ENCODE results near the gene CASK.

CASK gene

GRCh38 chrX:41529221-41529620 is 394.1 kb downstream of the CASK start:
- H3K4me1 Mint-ChIP-seq, result peaks cover 26% of the 10 kb centered on the region
- H3K36me3 Mint-ChIP-seq (ENCODE audit: low read depth), result peaks cover 16% of the 10 kb centered on the region
- no peak overlapping the region for H3K4me3 Mint-ChIP-seq
- H3K27me3 Mint-ChIP-seq (ENCODE audit: low read depth, poor library complexity), result no peaks in the 10 kb centered on the region
- TF ChIP-seq, protein P1, sequence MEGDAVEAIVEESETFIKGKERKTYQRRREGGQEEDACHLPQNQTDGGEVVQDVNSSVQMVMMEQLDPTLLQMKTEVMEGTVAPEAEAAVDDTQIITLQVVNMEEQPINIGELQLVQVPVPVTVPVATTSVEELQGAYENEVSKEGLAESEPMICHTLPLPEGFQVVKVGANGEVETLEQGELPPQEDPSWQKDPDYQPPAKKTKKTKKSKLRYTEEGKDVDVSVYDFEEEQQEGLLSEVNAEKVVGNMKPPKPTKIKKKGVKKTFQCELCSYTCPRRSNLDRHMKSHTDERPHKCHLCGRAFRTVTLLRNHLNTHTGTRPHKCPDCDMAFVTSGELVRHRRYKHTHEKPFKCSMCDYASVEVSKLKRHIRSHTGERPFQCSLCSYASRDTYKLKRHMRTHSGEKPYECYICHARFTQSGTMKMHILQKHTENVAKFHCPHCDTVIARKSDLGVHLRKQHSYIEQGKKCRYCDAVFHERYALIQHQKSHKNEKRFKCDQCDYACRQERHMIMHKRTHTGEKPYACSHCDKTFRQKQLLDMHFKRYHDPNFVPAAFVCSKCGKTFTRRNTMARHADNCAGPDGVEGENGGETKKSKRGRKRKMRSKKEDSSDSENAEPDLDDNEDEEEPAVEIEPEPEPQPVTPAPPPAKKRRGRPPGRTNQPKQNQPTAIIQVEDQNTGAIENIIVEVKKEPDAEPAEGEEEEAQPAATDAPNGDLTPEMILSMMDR (IDR thresholded peaks at IDR 0.05), result no peak
- no peak for DNase-seq
- no peaks in the 10 kb centered on the region for H3K9me3 Mint-ChIP-seq
- H3K27ac Mint-ChIP-seq, result no peak overlapping the region

DNA sequence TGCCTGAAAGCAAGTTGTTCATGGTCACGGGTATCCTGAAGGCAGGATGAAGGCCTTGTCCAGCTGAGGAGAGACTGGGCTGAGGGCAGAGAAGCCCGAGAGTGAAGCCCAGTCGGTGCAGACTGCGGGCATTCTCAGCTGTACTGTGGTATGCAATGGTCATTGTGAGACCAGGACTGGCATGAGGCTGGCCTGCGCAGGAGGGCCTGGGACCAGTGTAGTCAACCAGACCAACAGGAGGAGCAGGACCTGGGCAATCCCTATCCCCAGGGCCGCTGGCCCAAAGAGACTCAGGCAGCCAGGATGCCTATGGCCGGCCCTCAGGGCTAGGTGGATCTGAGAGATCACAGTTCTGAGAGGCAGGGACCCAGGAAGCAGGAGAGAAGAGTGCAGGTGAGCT is 394.6 kb downstream of the CASK start:
- no peak for DNase-seq
- no peak overlapping the region for H3K4me3 Mint-ChIP-seq
- TF ChIP-seq, protein P1 (IDR thresholded peaks at IDR 0.05), result no peak
- no peak overlapping the region for H3K27ac Mint-ChIP-seq
- peaks cover 26% of the 10 kb centered on the region for H3K4me1 Mint-ChIP-seq
- H3K36me3 Mint-ChIP-seq (ENCODE audit: low read depth), result peaks cover 16% of the 10 kb centered on the region
- no peaks in the 10 kb centered on the region for H3K9me3 Mint-ChIP-seq
- no peaks in the 10 kb centered on the region for H3K27me3 Mint-ChIP-seq (ENCODE audit: low read depth, poor library complexity)

DNA sequence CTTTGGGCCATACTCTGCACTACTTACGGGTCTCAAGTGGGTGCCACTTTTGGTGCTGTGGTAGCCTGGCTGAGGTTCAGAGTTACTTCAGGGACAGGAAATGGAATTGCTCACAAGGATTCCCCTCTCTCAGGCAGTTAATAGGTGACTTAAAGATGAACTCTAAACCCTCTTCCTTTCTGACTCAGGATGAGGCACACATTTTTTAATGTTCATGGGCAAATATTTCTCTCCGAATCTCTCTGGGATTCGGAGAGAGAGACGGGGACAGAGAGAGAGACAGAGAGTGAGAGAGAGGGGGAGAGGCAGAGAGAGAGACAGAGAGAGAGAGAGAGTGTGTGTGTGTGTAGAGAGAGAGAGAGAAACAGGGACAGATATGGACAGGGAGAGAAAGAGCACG is 396.4 kb downstream of the CASK start:
- peaks cover 26% of the 10 kb centered on the region for H3K4me1 Mint-ChIP-seq
- H3K4me3 Mint-ChIP-seq, result no peak overlapping the region
- peak overlapping the region; percentile 49 for H3K27ac Mint-ChIP-seq
- TF ChIP-seq, protein P1 (IDR thresholded peaks at IDR 0.05), result no peak
- H3K27me3 Mint-ChIP-seq (ENCODE audit: low read depth, poor library complexity), result no peaks in the 10 kb centered on the region
- no peaks in the 10 kb centered on the region for H3K9me3 Mint-ChIP-seq
- H3K36me3 Mint-ChIP-seq (ENCODE audit: low read depth), result peaks cover 21% of the 10 kb centered on the region
- no peak for DNase-seq

DNA sequence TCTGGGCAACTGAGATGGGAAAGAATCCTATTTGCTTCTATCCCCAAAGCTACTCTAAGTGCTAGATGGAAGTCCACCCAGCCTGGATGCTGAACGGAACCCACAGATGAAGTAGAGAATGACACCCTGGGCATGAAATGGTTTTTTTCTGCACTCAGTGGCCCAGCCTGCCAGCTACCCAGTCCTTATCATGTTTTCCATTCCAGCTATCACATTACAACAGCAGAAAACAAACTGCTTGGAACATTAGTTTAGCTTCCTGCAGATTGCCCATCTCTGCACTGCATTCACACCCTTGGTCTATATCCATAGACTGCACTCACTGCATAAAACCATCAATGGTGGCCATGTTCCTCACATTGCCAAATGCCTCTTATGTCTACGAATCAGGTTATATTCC is 397.1 kb downstream of the CASK start:
- Mint-ChIP-seq H3K27ac (no peak overlapping the region), H3K27me3 (ENCODE audit: low read depth, poor library complexity) (no peaks in the 10 kb centered on the region), H3K36me3 (ENCODE audit: low read depth) (peaks cover 21% of the 10 kb centered on the region), H3K4me1 (peaks cover 26% of the 10 kb centered on the region), H3K4me3 (no peak overlapping the region), H3K9me3 (no peaks in the 10 kb centered on the region)
- DNase-seq, result no peak
- TF ChIP-seq, protein P1 (IDR thresholded peaks at IDR 0.05), result no peak

- no peak for DNase-seq
- H3K27ac Mint-ChIP-seq, result peak overlapping the region; percentile 10
- TF ChIP-seq, protein P1 (IDR thresholded peaks at IDR 0.05), result no peak
- H3K4me3 Mint-ChIP-seq, result no peak overlapping the region
- peaks cover 30% of the 10 kb centered on the region for H3K4me1 Mint-ChIP-seq
- peaks cover 13% of the 10 kb centered on the region for H3K36me3 Mint-ChIP-seq (ENCODE audit: low read depth)
- H3K27me3 Mint-ChIP-seq (ENCODE audit: low read depth, poor library complexity), result no peaks in the 10 kb centered on the region
- H3K9me3 Mint-ChIP-seq, result no peaks in the 10 kb centered on the region
Observed at GRCh38 chrX:41522671-41523070, 400.7 kb downstream of the CASK start.

DNA sequence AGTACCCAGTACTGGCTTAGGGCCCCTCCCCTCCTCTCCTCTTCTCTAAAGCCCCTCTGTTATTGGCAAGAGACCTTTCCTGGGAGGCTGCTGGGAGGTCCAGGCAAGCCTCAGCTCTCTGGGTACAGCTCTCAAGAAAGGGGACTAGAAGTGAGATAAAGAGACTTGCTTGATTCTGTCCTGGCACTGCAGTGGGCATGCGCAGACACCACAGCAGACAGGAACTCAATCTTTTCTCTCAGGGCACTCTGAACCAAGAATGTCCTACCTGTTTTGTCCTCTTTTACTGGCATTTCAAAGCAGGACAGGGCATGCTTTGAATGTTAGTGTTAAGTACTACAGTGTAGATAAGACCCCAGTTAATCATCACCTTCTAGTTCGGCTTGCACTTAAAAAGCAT is 401.3 kb downstream of the CASK start:
- H3K4me1 Mint-ChIP-seq, result peaks cover 33% of the 10 kb centered on the region
- peaks cover 13% of the 10 kb centered on the region for H3K36me3 Mint-ChIP-seq (ENCODE audit: low read depth)
- no peak for DNase-seq
- no peaks in the 10 kb centered on the region for H3K27me3 Mint-ChIP-seq (ENCODE audit: low read depth, poor library complexity)
- H3K4me3 Mint-ChIP-seq, result no peak overlapping the region
- TF ChIP-seq, protein P1 (IDR thresholded peaks at IDR 0.05), result no peak
- no peak overlapping the region for H3K27ac Mint-ChIP-seq
- H3K9me3 Mint-ChIP-seq, result no peaks in the 10 kb centered on the region
